Measurements from ENCODE around the gene ICE2.

The ICE2 gene

DNA sequence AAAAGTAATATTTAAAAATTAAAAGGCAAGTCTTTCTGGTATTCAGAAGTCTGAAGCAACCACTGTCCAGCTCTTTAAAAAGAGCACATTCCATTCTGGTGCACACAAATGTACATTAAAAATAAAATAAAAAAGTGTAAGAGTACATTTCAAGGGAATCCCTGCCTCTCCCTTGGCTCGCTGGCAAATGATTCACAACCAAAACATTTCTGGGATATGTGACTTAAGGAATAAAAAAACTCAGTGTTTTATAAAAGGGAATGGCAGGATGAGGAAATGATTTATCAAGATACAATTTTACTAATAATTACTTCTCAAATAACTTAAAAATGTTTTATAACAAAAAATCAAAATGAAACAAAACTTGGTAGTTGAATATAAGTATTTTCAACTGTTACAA, 57.4 kb downstream of the ICE2 start:
- peak; percentile 65 for DNase-seq (ENCODE audit: low read depth)
- H3K4me3 ChIP-seq (ENCODE audit: low read length) = no peak overlapping the region
- no peak for TF ChIP-seq CTCF (IDR thresholded peaks at IDR 0.05; ENCODE audit: insufficient read depth, low read depth, low read length, missing control alignments)

GRCh38 chr15:60420203-60420716, 58.7 kb downstream of the ICE2 start:
- H3K4me3 ChIP-seq (ENCODE audit: low read length) = no peak overlapping the region
- DNase-seq (ENCODE audit: low read depth) = no peak
- no peak for TF ChIP-seq CTCF (IDR thresholded peaks at IDR 0.05; ENCODE audit: insufficient read depth, low read depth, low read length, missing control alignments)

- no peak for TF ChIP-seq CTCF (IDR thresholded peaks at IDR 0.05; ENCODE audit: insufficient read depth, low read depth, low read length, missing control alignments)
- no peak overlapping the region for H3K4me3 ChIP-seq (ENCODE audit: low read length)
- peak; percentile 42 for DNase-seq (ENCODE audit: low read depth)
Observed at GRCh38 chr15:60419753-60420152, 59.2 kb downstream of the ICE2 start.

DNA sequence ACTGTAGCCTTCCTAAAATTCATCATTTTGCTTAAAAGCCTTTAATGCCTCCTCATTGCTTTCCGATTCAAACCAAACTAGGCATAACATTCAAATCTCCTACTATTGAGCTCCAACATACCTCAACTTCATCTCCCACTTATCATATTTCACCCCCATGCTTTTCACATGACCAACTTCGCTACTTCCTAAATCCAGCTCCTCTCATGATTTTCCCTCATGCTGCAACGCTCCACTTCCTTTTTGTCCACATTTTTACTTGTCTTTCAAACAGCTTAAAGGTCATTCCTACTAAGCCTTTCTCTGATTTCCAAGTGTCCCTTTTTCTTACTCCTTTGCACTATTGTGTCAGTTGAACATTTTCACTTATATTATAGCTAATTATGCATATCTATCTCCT, 60.8 kb downstream of the ICE2 start:
- H3K4me3 ChIP-seq (ENCODE audit: low read length) = no peak overlapping the region
- DNase-seq (ENCODE audit: low read depth) = no peak
- no peak for TF ChIP-seq CTCF (IDR thresholded peaks at IDR 0.05; ENCODE audit: insufficient read depth, low read depth, low read length, missing control alignments)

DNA sequence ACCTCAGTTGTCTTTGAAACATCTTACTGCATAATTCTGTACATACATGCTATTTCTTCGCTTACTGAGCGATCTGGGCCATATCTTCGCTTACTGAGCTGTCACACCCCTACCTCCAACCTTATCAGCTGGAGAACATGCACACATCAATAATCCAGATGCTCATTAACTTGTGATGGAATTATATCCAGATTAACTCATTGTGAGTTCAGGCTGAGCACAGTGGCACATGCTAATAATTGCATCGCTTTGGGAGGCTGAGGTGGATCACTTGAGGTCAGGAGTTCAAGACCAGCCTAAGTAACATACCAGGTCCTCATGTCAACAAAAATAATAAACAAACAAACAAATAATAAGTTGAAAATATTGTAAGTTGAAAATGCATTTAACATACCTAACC, 61.8 kb downstream of the ICE2 start:
- DNase-seq (ENCODE audit: low read depth) = no peak
- no peak for TF ChIP-seq CTCF (IDR thresholded peaks at IDR 0.05; ENCODE audit: insufficient read depth, low read depth, low read length, missing control alignments)
- no peak overlapping the region for H3K4me3 ChIP-seq (ENCODE audit: low read length)

GRCh38 chr15:60416484-60416883, 62.5 kb downstream of the ICE2 start:
- no peak for TF ChIP-seq CTCF (IDR thresholded peaks at IDR 0.05; ENCODE audit: insufficient read depth, low read depth, low read length, missing control alignments)
- no peak overlapping the region for H3K4me3 ChIP-seq (ENCODE audit: low read length)
- no peak for DNase-seq (ENCODE audit: low read depth)

GRCh38 chr15:60414016-60414682, 64.8 kb downstream of the ICE2 start:
- DNase-seq (ENCODE audit: low read depth) = peak; percentile 83
- no peak overlapping the region for H3K4me3 ChIP-seq (ENCODE audit: low read length)
- no peak for TF ChIP-seq CTCF (IDR thresholded peaks at IDR 0.05; ENCODE audit: insufficient read depth, low read depth, low read length, missing control alignments)
